Activated CD8-positive, alpha-beta memory T cell treated with anti-CD3 and anti-CD28 coated beads for 48 hours (primary cell): ENCODE data around the gene PRL.

ENCODE experiments used
- DNase-seq, 3 experiments: peaks; one replicate each; pipeline ENCODE4 v3.0.0-alpha.2; 2020; ENCODE audit warnings: low read depth in 2 of 3, low spot score in 2 of 3

PRL gene

GRCh38 chr6:22295145-22295544, 1.7 kb downstream of the PRL start:
- no peak for DNase-seq

- no peak for DNase-seq
These were observed 2.5 kb downstream of the PRL start for GRCh38 chr6:22294301-22294700.

- no peak for DNase-seq
These were observed 6.8 kb downstream of the PRL start for GRCh38 chr6:22290045-22290444.

- no peak for DNase-seq
These were observed 8.1 kb downstream of the PRL start for GRCh38 chr6:22288721-22289120.

- DNase-seq, result no peak
These were observed 12.2 kb downstream of the PRL start for GRCh38 chr6:22284666-22285065.

GRCh38 chr6:22281341-22282085, 15.3 kb downstream of the PRL start:
- no peak for DNase-seq

GRCh38 chr6:22279427-22279826, 17.4 kb downstream of the PRL start:
- no peak for DNase-seq

GRCh38 chr6:22271081-22271480, 25.8 kb downstream of the PRL start:
- no peak for DNase-seq

GRCh38 chr6:22263748-22264147, 33.1 kb downstream of the PRL start:
- no peak for DNase-seq

- DNase-seq, result no peak
These were observed 42.0 kb downstream of the PRL start for GRCh38 chr6:22254886-22255285.

- DNase-seq, result no peak
These were observed 42.7 kb downstream of the PRL start for GRCh38 chr6:22253955-22254655.

GRCh38 chr6:22251348-22251747, 45.5 kb downstream of the PRL start:
- no peak for DNase-seq

- no peak for DNase-seq
These were observed 46.4 kb downstream of the PRL start for GRCh38 chr6:22250486-22250885.

- no peak for DNase-seq
These were observed 47.0 kb downstream of the PRL start for GRCh38 chr6:22249711-22250350.

GRCh38 chr6:22248513-22249308, 48.1 kb downstream of the PRL start:
- DNase-seq, result no peak

- no peak for DNase-seq
These were observed 48.8 kb downstream of the PRL start for GRCh38 chr6:22247916-22248482.

GRCh38 chr6:22240025-22240424, 56.8 kb downstream of the PRL start:
- DNase-seq, result no peak

GRCh38 chr6:22239261-22239921, 57.4 kb downstream of the PRL start:
- no peak for DNase-seq

- no peak for DNase-seq
These were observed 58.0 kb downstream of the PRL start for GRCh38 chr6:22238861-22239260.

- DNase-seq, result no peak
These were observed 59.3 kb downstream of the PRL start for GRCh38 chr6:22237526-22237925.
